Upper lobe of left lung (tissue), 6 donors: ENCODE results near the gene INPP5D. TPM values are rescaled to one million over a fixed set of nuclear protein-coding genes. Genes with fewer than 3 reads are reported as not detected.

Source experiments
- ATAC-seq, 2 donors: fragments of 200-7000 bp; cut with Tn5 transposase; one replicate each; pipeline ENCODE4 v1.9.1; 2022; ENCODE audit warnings: mild to moderate bottlenecking in 2 of 2, moderate library complexity in 2 of 2; ENCODE audit not compliant: low FRiP score in 2 of 2
- DNase-seq, 2 donors: peaks; one replicate each; pipeline ENCODE4 v3.0.0-alpha.2; 2019 to 2020
- H3K27ac ChIP-seq, 4 donors: fragments of 200-600 bp; sonication (generic); one replicate each; pipeline ENCODE4 v1.5.1; 2016 to 2019
- H3K27me3 ChIP-seq, 4 donors: fragments of 200-600 bp; sonication (generic); one replicate each; pipeline ENCODE4 v1.5.1; 2017 to 2019
- H3K36me3 ChIP-seq, 4 donors: fragments of 200-600 bp; sonication (generic); one replicate each; pipeline ENCODE4 v1.5.1; 2016 to 2019
- H3K4me1 ChIP-seq, 4 donors: fragments of 200-600 bp; sonication (generic); one replicate each; pipeline ENCODE4 v1.5.1; 2018 to 2019
- H3K4me3 ChIP-seq, 4 donors: fragments of 200-600 bp; sonication (generic); one replicate each; pipeline ENCODE4 v1.5.1; 2017 to 2019; ENCODE audit warnings: mild to moderate bottlenecking in 2 of 4, moderate library complexity in 1 of 4
- H3K9me3 ChIP-seq, 4 donors: fragments of 200-600 bp; sonication (generic); one replicate each; pipeline ENCODE4 v1.5.1; 2018 to 2019
- CTCF ChIP-seq, 6 experiments: fragments of 450-650 bp in 4 of 6; fragments of 200-600 bp in 2 of 6; sonication (generic) in 2 of 6; IDR thresholded peaks; one replicate each; pipeline ENCODE4 v1.5.1; 2016 to 2019; ENCODE audit warnings: antibody characterized with exemption in 6 of 6
- EP300 ChIP-seq, 4 donors: sonication (generic); formaldehyde crosslinking; IDR thresholded peaks; one replicate each; pipeline ENCODE4 v1.5.1; 2017; ENCODE audit warnings: antibody characterized with exemption in 4 of 4, control low read depth in 2 of 4
- POLR2A ChIP-seq, 4 donors: fragments of 450-650 bp; IDR thresholded peaks; one replicate each; pipeline ENCODE4 v1.5.1; 2016 to 2017; ENCODE audit warnings: antibody characterized with exemption in 4 of 4, mild to moderate bottlenecking in 2 of 4
- POLR2AphosphoS5 ChIP-seq, 2 donors: sonication (generic); formaldehyde crosslinking; IDR thresholded peaks; one replicate each; pipeline ENCODE4 v1.5.1; 2017; ENCODE audit warnings: antibody characterized with exemption in 2 of 2
- WGBS, 2 donors: methylation state at CpG; one replicate each; pipeline ENCODE4 v1.1.5; 2017 to 2018; 5-methylcytosine and 5-hydroxymethylcytosine counted together
- total RNA-seq, 6 donors: library from RNA; depleted of rRNA in 4 of 6; stranded (reverse); fragments of >200 nt in 4 of 6; gene quantifications; one replicate each; pipeline versions ENCODE4 v1.1.0 to v1.2.1, GENCODE V29; 2016 to 2021
- donor health status: DM: no; HTN: no; CAD: no; lungs with moderate emphysema.
- donor health status: DM: no; HTN: yes; CAD: no; lungs with severe emphysema.

Gene INPP5D
- total RNA-seq, 6 donors from 2014 or later, result 17.6 to 243 (median 31.7) TPM

DNA sequence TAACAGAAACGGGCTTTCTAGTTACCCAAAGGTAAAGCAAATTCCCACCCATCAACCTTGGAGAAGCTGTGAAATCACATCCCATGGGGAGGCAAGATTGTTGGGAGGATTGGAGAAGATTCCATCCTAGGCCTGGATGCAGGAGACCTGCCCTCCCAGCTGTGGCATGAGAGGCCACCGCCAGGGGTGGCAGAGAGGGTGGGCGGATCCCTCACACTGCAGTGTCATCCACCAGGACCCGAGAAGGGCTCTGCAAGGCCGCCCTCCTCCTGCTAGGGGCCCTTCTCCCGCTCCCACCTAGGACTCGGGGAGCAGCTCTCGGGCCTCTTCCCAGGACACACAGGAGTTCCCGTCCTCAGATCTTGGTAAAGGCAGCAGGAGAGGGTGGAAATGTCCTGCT, 175.8 kb downstream of the INPP5D start:
- Histone ChIP-seq H3K4me3 (no peak overlapping the region), H3K27me3 (no peaks in the 10 kb centered on the region), H3K27ac (no peak overlapping the region), H3K36me3 (no peaks in the 10 kb centered on the region), H3K9me3 (no peaks in the 10 kb centered on the region), H3K4me1 (no peaks in the 10 kb centered on the region)
- DNase-seq (peak in 1 of 2 donors; percentile 40), ATAC-seq (no peak)
- WGBS, 2 donors, result 81 to 82% methylated on average over 9 of the region's 9 CpGs
- TF ChIP-seq POLR2A (IDR thresholded peaks at IDR 0.05) (no peak), POLR2AphosphoS5 (IDR thresholded peaks at IDR 0.05) (no peak), CTCF (IDR thresholded peaks at IDR 0.05) (no peak), EP300 (IDR thresholded peaks at IDR 0.05) (no peak)

DNA sequence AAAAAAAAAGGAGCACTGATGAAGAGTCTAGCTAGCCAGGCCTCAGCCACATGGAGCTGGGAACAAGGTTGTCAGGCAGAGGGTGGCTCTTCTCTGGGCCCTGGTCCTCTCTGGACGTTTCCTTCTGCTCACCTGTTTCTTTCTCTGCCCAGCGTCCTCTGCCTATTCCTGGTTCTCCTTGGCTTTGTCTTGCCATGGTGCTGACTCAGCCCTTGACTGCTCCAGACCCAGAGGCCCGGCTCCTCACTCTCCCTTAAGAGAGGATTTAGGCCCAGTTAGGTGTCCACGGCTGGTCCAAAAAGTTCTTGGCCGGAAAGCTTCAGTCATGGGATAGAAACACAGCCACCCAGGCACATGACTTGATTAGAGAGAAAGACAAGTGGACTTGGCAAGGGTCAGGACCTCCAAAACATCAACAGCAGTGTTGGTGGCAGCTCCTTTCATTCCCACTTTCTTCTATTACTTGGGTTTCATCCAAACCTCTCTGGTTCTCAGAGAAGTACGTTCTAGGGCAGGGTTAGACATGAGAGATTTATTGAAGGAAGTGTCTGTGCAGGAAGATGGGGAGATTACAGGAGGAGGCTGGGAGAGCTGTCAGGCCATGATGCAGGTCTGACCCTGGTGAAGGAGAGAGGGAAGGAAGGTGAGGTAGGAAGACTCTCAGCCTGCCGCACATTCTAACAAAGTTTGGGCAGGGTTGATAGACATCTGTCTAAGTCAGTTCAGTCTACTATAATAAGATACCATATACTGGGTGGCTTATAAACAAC, 176.9 kb downstream of the INPP5D start:
- ATAC-seq, result no peak
- 78 to 83% methylated on average over 7 of the region's 7 CpGs for WGBS, 2 donors
- DNase-seq, result no peak
- Histone ChIP-seq H3K36me3 (no peaks in the 10 kb centered on the region), H3K4me3 (no peak overlapping the region), H3K27ac (no peak overlapping the region), H3K9me3 (no peaks in the 10 kb centered on the region), H3K27me3 (no peaks in the 10 kb centered on the region), H3K4me1 (peaks cover 0 to 2% (median 0%) of the 10 kb centered on the region in 4 donors)
- TF ChIP-seq CTCF (IDR thresholded peaks at IDR 0.05) (no peak), EP300 (IDR thresholded peaks at IDR 0.05) (no peak), POLR2A (IDR thresholded peaks at IDR 0.05) (no peak), POLR2AphosphoS5 (IDR thresholded peaks at IDR 0.05) (no peak)

DNA sequence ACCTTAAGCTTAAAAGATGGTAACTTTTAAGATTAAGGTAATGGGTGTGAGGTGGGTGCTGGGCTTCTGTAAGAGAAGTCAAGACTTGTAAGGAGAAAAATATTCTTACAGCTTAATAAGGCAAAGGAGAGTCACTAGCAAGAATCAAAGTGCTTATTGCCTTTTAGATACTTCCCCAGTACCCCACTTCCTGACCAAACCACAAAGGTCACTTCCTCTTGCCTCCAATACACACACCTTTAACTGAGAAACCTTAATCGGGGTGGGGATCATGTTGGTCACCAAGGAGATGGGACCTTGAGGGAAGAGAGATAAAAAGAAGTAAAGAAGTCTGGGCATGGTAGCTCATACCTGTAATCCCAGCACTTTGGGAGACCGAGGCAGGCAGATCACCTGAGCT, 180.8 kb downstream of the INPP5D start:
- Histone ChIP-seq H3K4me1 (peaks cover 0 to 3% (median 1%) of the 10 kb centered on the region in 4 donors), H3K36me3 (no peaks in the 10 kb centered on the region), H3K9me3 (no peaks in the 10 kb centered on the region), H3K27ac (no peak overlapping the region), H3K27me3 (no peaks in the 10 kb centered on the region), H3K4me3 (no peak overlapping the region)
- ATAC-seq, result no peak
- WGBS, 2 donors, result 73 to 76% methylated on average over 2 of the region's 2 CpGs
- no peak for DNase-seq
- TF ChIP-seq EP300 (IDR thresholded peaks at IDR 0.05) (no peak), POLR2AphosphoS5 (IDR thresholded peaks at IDR 0.05) (no peak), CTCF (IDR thresholded peaks at IDR 0.05) (no peak), POLR2A (IDR thresholded peaks at IDR 0.05) (no peak)

DNA sequence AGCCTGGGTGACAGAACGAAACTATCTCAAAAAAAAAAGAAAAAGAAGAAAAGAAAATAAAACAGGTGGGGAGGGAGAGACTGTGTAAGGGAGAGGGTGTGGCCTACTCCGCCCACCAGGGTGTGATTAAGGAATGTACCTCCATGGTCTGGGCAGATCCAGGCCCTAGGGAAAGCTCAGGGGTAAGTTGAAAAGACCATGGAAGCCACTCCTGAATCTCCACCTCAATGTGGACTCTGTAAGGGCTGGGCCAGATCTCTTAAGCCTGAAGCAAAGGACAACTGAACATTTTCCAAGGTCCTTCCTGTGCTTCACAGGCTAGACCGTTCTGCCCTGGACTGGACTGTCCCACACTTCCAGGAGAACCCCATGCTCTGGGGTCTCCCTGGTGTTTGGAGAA, 181.7 kb downstream of the INPP5D start:
- H3K27ac ChIP-seq, result peak overlapping the region in 2 of 4 donors; percentile 7 to 13
- H3K4me1 ChIP-seq, result peaks cover 0 to 3% (median 1%) of the 10 kb centered on the region in 4 donors
- WGBS, 2 donors, result 85 to 88% methylated on average over 3 of the region's 3 CpGs

More for the DNA sequence above, 181.7 kb downstream of the INPP5D start:
- DNase-seq (no peak), ATAC-seq (no peak)
- TF ChIP-seq EP300 (IDR thresholded peaks at IDR 0.05) (no peak), CTCF (IDR thresholded peaks at IDR 0.05) (no peak), POLR2A (IDR thresholded peaks at IDR 0.05) (no peak), POLR2AphosphoS5 (IDR thresholded peaks at IDR 0.05) (no peak)
- no peaks in the 10 kb centered on the region for H3K36me3 ChIP-seq
- no peaks in the 10 kb centered on the region for H3K9me3 ChIP-seq
- H3K4me3 ChIP-seq, result no peak overlapping the region
- no peaks in the 10 kb centered on the region for H3K27me3 ChIP-seq
